ENCODE results near the gene NDUFS8. TPM values are rescaled to one million over a fixed set of nuclear protein-coding genes. Genes with fewer than 3 reads are reported as not detected.

Gene NDUFS8
- total and polyA plus RNA-seq, 2 donors (not counting 1 experiment from before 2014, with no cell fraction given) = 73.9 to 84.6 TPM

DNA sequence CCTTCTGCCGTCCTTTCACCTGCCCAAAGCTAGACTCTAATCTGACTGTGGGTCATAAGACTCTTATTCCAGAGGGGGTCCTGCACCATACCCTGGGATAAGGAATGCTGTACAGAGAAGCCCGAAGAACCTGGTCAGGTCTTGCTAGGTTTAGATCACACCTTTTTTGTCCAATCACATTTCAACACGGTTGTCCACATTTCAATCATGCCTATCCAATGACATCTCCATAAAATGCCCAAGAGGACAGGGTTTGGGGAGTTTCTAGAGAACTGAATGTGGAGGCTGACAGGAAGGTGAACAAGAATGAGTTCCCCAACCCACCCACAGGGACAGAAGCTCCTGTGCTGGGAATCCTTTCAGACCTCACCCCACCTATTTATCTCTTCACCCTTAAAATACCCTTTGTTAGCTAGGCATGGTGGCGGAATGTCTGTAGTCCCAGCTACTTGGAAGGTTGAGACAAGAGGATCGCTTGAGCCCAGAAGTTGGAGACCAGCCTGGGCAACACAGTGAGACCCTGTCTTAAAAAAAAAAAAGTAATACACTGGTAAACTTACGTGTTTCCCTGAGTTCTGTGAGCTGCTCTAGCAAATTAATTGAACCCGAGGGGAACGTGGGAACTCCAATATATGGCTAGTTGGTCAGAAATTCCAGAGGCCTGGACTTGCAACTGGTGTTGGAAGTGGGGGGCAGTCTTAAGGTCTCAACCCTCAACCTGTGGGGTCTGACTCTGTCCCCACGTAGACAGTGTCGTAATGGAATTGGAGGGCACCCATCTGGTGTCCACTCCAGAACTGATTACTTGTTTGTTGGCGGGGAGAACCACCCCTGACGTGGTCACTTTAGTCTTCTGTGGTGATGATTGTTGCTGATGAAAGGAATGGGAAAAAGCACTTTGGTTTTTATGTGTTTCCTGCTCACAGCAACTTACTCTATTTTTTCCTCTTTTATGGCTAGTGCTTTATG lies 26.1 kb downstream of the NDUFS8 start:
- 94% methylated on average over 11 of the region's 12 CpGs for WGBS (ENCODE audit: insufficient coverage)
- Mint-ChIP-seq H3K27ac (no peak overlapping the region), H3K4me1 (no peaks in the 10 kb centered on the region), H3K27me3 (no peaks in the 10 kb centered on the region), H3K9me3 (ENCODE audit: insufficient read depth) (no peaks in the 10 kb centered on the region), H3K4me3 (no peak overlapping the region)
- no peaks in the 10 kb centered on the region for H3K4me1 ChIP-seq (ENCODE audit: control insufficient read depth in 2 of 2, insufficient read depth in 2 of 2, low read length in 2 of 2)
- ATAC-seq (ENCODE audit: low read depth) (no peak), DNase-seq (no peak)
- no peak overlapping the region for H3K27ac ChIP-seq (ENCODE audit: low read length in 2 of 2)
- H3K27me3 ChIP-seq (replicated peaks in 1 of 4; ENCODE audit: control extremely low read depth in 1 of 4, control insufficient read depth in 3 of 4, insufficient read depth in 4 of 4, low read length in 3 of 4) = no peaks in the 10 kb centered on the region
- no peaks in the 10 kb centered on the region for H4K20me1 ChIP-seq (ENCODE audit: control insufficient read depth, insufficient read depth, low read length, poor library complexity, severe bottlenecking)
- no peak overlapping the region for H3K4me3 ChIP-seq (ENCODE audit: control extremely low read depth in 1 of 5, extremely low read depth in 1 of 5, insufficient read depth in 1 of 5, low read depth in 2 of 5, low read length in 4 of 5)
- ChIA-PET POLR2A (no interaction called here), CTCF (interaction anchor here (0.6 kb wide), 1 partner anchor 234 kb away, joined by 3 read pairs; no protein-coding TSS in a partner anchor)
- H2AFZ ChIP-seq (ENCODE audit: insufficient read depth, low read depth, low read length, poor library complexity, severe bottlenecking) = no peak overlapping the region
- no peaks in the 10 kb centered on the region for H3K9me3 ChIP-seq (ENCODE audit: control extremely low read depth in 1 of 3, control insufficient read depth in 2 of 3, insufficient read depth in 1 of 3, low read length in 2 of 3)
- TF ChIP-seq EZH2 (IDR thresholded peaks at IDR 0.05; ENCODE audit: borderline replicate concordance, insufficient read depth, low read depth, low read length, poor library complexity, severe bottlenecking) = no peak
- no peak for TF ChIP-seq CTCF (IDR thresholded peaks at IDR 0.05)
- no peaks in the 10 kb centered on the region for H3K79me2 ChIP-seq (ENCODE audit: control insufficient read depth, insufficient read depth, low read length)
- H3K36me3 ChIP-seq (replicated peaks in 1 of 2; ENCODE audit: control extremely low read depth in 1 of 2, control insufficient read depth in 1 of 2, extremely low read depth in 1 of 2, insufficient read depth in 2 of 2, low read length in 1 of 2) = peaks cover 0 to 13% of the 10 kb centered on the region in 2 experiments
- intact Hi-C loops (cut with micrococcal nuclease) = no loop called here
- H3K4me2 ChIP-seq (replicated peaks; ENCODE audit: low read depth, low read length, poor library complexity, severe bottlenecking) = no peak overlapping the region
- no peak overlapping the region for H3K9ac ChIP-seq (ENCODE audit: low read length)

DNA sequence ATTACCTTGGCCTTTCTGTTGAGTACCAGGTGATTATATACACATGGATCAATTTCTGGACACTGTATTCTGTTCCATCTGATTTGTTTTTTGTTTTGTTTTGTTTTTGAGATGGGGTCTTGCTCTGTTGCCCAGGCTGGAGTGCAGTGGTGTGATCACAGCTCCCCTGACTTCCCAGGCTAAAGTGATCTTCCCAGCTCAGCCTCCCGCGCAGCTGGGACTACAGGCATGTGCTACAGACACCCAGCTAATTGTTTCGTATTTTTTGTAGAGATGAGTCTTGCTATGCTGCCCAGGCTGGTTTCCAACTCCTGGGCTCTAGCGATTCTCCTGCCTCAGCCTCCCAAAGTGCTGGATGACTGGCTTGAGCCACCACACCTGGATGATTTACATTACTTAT lies 27.3 kb downstream of the NDUFS8 start:
- intact Hi-C loops (cut with micrococcal nuclease) = no loop called here
- H3K4me3 Mint-ChIP-seq = no peak overlapping the region
- Histone ChIP-seq H3K27ac (ENCODE audit: low read length in 2 of 2) (no peak overlapping the region), H3K4me2 (replicated peaks; ENCODE audit: low read depth, low read length, poor library complexity, severe bottlenecking) (no peak overlapping the region), H3K9ac (ENCODE audit: low read length) (no peak overlapping the region), H3K4me3 (ENCODE audit: control extremely low read depth in 1 of 5, extremely low read depth in 1 of 5, insufficient read depth in 1 of 5, low read depth in 2 of 5, low read length in 4 of 5) (no peak overlapping the region), H3K4me1 (ENCODE audit: control insufficient read depth in 2 of 2, insufficient read depth in 2 of 2, low read length in 2 of 2) (no peaks in the 10 kb centered on the region), H4K20me1 (ENCODE audit: control insufficient read depth, insufficient read depth, low read length, poor library complexity, severe bottlenecking) (no peaks in the 10 kb centered on the region), H2AFZ (ENCODE audit: insufficient read depth, low read depth, low read length, poor library complexity, severe bottlenecking) (no peak overlapping the region), H3K9me3 (ENCODE audit: control extremely low read depth in 1 of 3, control insufficient read depth in 2 of 3, insufficient read depth in 1 of 3, low read length in 2 of 3) (no peaks in the 10 kb centered on the region), H3K27me3 (replicated peaks in 1 of 4; ENCODE audit: control extremely low read depth in 1 of 4, control insufficient read depth in 3 of 4, insufficient read depth in 4 of 4, low read length in 3 of 4) (no peaks in the 10 kb centered on the region), H3K79me2 (ENCODE audit: control insufficient read depth, insufficient read depth, low read length) (no peaks in the 10 kb centered on the region), H3K36me3 (replicated peaks in 1 of 2; ENCODE audit: control extremely low read depth in 1 of 2, control insufficient read depth in 1 of 2, extremely low read depth in 1 of 2, insufficient read depth in 2 of 2, low read length in 1 of 2) (peaks cover 0 to 11% of the 10 kb centered on the region in 2 experiments)
- TF ChIP-seq EZH2 (IDR thresholded peaks at IDR 0.05; ENCODE audit: borderline replicate concordance, insufficient read depth, low read depth, low read length, poor library complexity, severe bottlenecking) (no peak), CTCF (IDR thresholded peaks at IDR 0.05) (no peak)
- POLR2A ChIA-PET = no interaction called here
- H3K27ac Mint-ChIP-seq = no peak overlapping the region
- ATAC-seq (ENCODE audit: low read depth) (no peak), DNase-seq (no peak)
- CTCF ChIA-PET = no interaction called here
- H3K4me1 Mint-ChIP-seq = no peaks in the 10 kb centered on the region
- H3K9me3 Mint-ChIP-seq (ENCODE audit: insufficient read depth) = no peaks in the 10 kb centered on the region
- WGBS (ENCODE audit: insufficient coverage) = 100% methylated on average over 3 of the region's 4 CpGs
- H3K27me3 Mint-ChIP-seq = no peaks in the 10 kb centered on the region

Measured in B cell (primary cell).